ENCODE measurements around the gene CXXC5. TPM values are rescaled to one million over a fixed set of nuclear protein-coding genes. Genes with fewer than 3 reads are reported as not detected.

The CXXC5 gene
- total RNA-seq, 2 experiments from 2014 or later, result 26.7 to 113 TPM

GRCh38 chr5:139702548-139702947 is 54.4 kb downstream of the CXXC5 start:
- TF ChIP-seq CTCF (conservative IDR thresholded peaks at IDR 0.05; ENCODE audit: low read length) (no peak), EZH2phosphoT487 (IDR thresholded peaks at IDR 0.05; ENCODE audit: borderline replicate concordance, low read depth, low read length) (no peak)
- no peak overlapping the region for H3K4me2 ChIP-seq (ENCODE audit: low read length)
- H3K36me3 ChIP-seq (ENCODE audit: insufficient read depth, low read length), result no peaks in the 10 kb centered on the region
- ChIA-PET CTCF (ENCODE audit: unreplicated experiment) (no interaction called here), POLR2A (no interaction called here)
- no peaks in the 10 kb centered on the region for H3K9me2 ChIP-seq (ENCODE audit: insufficient read depth, low read length)
- H3K9me3 ChIP-seq (ENCODE audit: low read length), result no peaks in the 10 kb centered on the region
- BruUV-seq (replicated peaks), result no TSS peak
- H3K4me3 ChIP-seq (ENCODE audit: low read depth, low read length, poor library complexity, severe bottlenecking), result no peak overlapping the region
- no peak overlapping the region for H2AFZ ChIP-seq (ENCODE audit: low read length)
- DNase-seq (ENCODE audit: low spot score), result no peak
- H3K79me2 ChIP-seq (ENCODE audit: insufficient read depth, low read depth, low read length), result no peaks in the 10 kb centered on the region
- intact Hi-C loops (cut with micrococcal nuclease; ENCODE audit: unreplicated experiment), result no loop called here
- no peaks in the 10 kb centered on the region for H4K20me1 ChIP-seq (ENCODE audit: insufficient read depth, low read length)
- H3K4me1 ChIP-seq (ENCODE audit: insufficient read depth, low read length, poor library complexity, severe bottlenecking), result peaks cover 42% of the 10 kb centered on the region
- H3K27ac ChIP-seq (ENCODE audit: low read depth, low read length, poor library complexity, severe bottlenecking), result no peak overlapping the region

GRCh38 chr5:139704748-139705147 is 56.6 kb downstream of the CXXC5 start:
- no peak overlapping the region for H2AFZ ChIP-seq (ENCODE audit: low read length)
- POLR2A ChIA-PET, result no interaction called here
- no peaks in the 10 kb centered on the region for H3K79me2 ChIP-seq (ENCODE audit: insufficient read depth, low read depth, low read length)
- no peak overlapping the region for H3K4me3 ChIP-seq (ENCODE audit: low read depth, low read length, poor library complexity, severe bottlenecking)
- H4K20me1 ChIP-seq (ENCODE audit: insufficient read depth, low read length), result no peaks in the 10 kb centered on the region
- no peak overlapping the region for H3K4me2 ChIP-seq (ENCODE audit: low read length)
- no peak for TF ChIP-seq CTCF (conservative IDR thresholded peaks at IDR 0.05; ENCODE audit: low read length)
- no peak for TF ChIP-seq EZH2phosphoT487 (IDR thresholded peaks at IDR 0.05; ENCODE audit: borderline replicate concordance, low read depth, low read length)
- no peaks in the 10 kb centered on the region for H3K9me2 ChIP-seq (ENCODE audit: insufficient read depth, low read length)
- BruUV-seq (replicated peaks), result no TSS peak
- peaks cover 51% of the 10 kb centered on the region for H3K4me1 ChIP-seq (ENCODE audit: insufficient read depth, low read length, poor library complexity, severe bottlenecking)
- DNase-seq (ENCODE audit: low spot score), result no peak
- H3K27ac ChIP-seq (ENCODE audit: low read depth, low read length, poor library complexity, severe bottlenecking), result no peak overlapping the region
- intact Hi-C loops (cut with micrococcal nuclease; ENCODE audit: unreplicated experiment), result no loop called here
- H3K9me3 ChIP-seq (ENCODE audit: low read length), result no peaks in the 10 kb centered on the region
- no peaks in the 10 kb centered on the region for H3K36me3 ChIP-seq (ENCODE audit: insufficient read depth, low read length)
- CTCF ChIA-PET (ENCODE audit: unreplicated experiment), result no interaction called here

- H3K4me2 ChIP-seq (ENCODE audit: low read length), result no peak overlapping the region
- CTCF ChIA-PET (ENCODE audit: unreplicated experiment), result no interaction called here
These were observed 57.0 kb downstream of the CXXC5 start for GRCh38 chr5:139705191-139705590.

More at GRCh38 chr5:139705191-139705590, 57.0 kb downstream of the CXXC5 start:
- POLR2A ChIA-PET, result no interaction called here
- no TSS peak for BruUV-seq (replicated peaks)
- Histone ChIP-seq H3K4me3 (ENCODE audit: low read depth, low read length, poor library complexity, severe bottlenecking) (no peak overlapping the region), H3K9me3 (ENCODE audit: low read length) (no peaks in the 10 kb centered on the region), H3K36me3 (ENCODE audit: insufficient read depth, low read length) (no peaks in the 10 kb centered on the region), H3K9me2 (ENCODE audit: insufficient read depth, low read length) (no peaks in the 10 kb centered on the region), H4K20me1 (ENCODE audit: insufficient read depth, low read length) (no peaks in the 10 kb centered on the region), H3K4me1 (ENCODE audit: insufficient read depth, low read length, poor library complexity, severe bottlenecking) (peaks cover 55% of the 10 kb centered on the region), H2AFZ (ENCODE audit: low read length) (no peak overlapping the region), H3K27ac (ENCODE audit: low read depth, low read length, poor library complexity, severe bottlenecking) (no peak overlapping the region), H3K79me2 (ENCODE audit: insufficient read depth, low read depth, low read length) (no peaks in the 10 kb centered on the region)
- no peak for TF ChIP-seq CTCF (conservative IDR thresholded peaks at IDR 0.05; ENCODE audit: low read length)
- TF ChIP-seq EZH2phosphoT487 (IDR thresholded peaks at IDR 0.05; ENCODE audit: borderline replicate concordance, low read depth, low read length), result no peak
- intact Hi-C loops (cut with micrococcal nuclease; ENCODE audit: unreplicated experiment), result no loop called here
- no peak for DNase-seq (ENCODE audit: low spot score)
